CD14-positive monocyte (primary cell): ENCODE data around the gene DGKK. TPM values are rescaled to one million over a fixed set of nuclear protein-coding genes. Genes with fewer than 3 reads are reported as not detected.

Experiments
- DNase-seq, 3 donors: peaks; one replicate each; pipeline ENCODE4 v3.0.0-alpha.2; 2011 to 2022
- H2AFZ ChIP-seq: 2 replicates; pipeline ENCODE4 v1.6.0; 2012; ENCODE audit warnings: mild to moderate bottlenecking, low read depth, low read length, inconsistent platforms; ENCODE audit not compliant: insufficient read depth, poor library complexity, severe bottlenecking
- H3K27ac ChIP-seq, 2 donors: 1 replicate in 1 of 2; 2 replicates in 1 of 2; pipeline ENCODE4 v1.5.1; 2012 to 2013; ENCODE audit warnings: low read length in 2 of 2, control low read depth in 1 of 2, inconsistent platforms in 1 of 2, low read depth in 1 of 2, mild to moderate bottlenecking in 1 of 2
- H3K27me3 ChIP-seq, 2 donors: one replicate each; pipeline versions ENCODE4 v1.6.0 to v1.6.1; 2011 to 2013; ENCODE audit warnings: low read length in 2 of 2; ENCODE audit not compliant: control insufficient read depth in 2 of 2, insufficient read depth in 2 of 2
- H3K36me3 ChIP-seq, 2 donors: replicated peaks in 1 of 2; 1 replicate in 1 of 2; 2 replicates in 1 of 2; pipeline versions ENCODE4 v1.5.1 to v1.6.1; 2012 to 2013; ENCODE audit warnings: low read length in 2 of 2, control low read depth in 1 of 2, inconsistent platforms in 1 of 2, mild to moderate bottlenecking in 1 of 2; ENCODE audit not compliant: insufficient read depth in 2 of 2, control insufficient read depth in 1 of 2
- H3K4me1 ChIP-seq, 2 donors: 1 replicate in 1 of 2; 2 replicates in 1 of 2; pipeline versions ENCODE4 v1.5.1 to v1.6.1; 2012 to 2013; ENCODE audit warnings: low read length in 2 of 2, control low read depth in 1 of 2, inconsistent platforms in 1 of 2, mild to moderate bottlenecking in 1 of 2, moderate library complexity in 1 of 2; ENCODE audit not compliant: insufficient read depth in 2 of 2, control insufficient read depth in 1 of 2
- H3K4me2 ChIP-seq: replicated peaks from 2 replicates; pipeline ENCODE3; 2012; ENCODE audit warnings: low read length, moderate library complexity, mild to moderate bottlenecking; ENCODE audit not compliant: poor library complexity, severe bottlenecking; ENCODE audit errors: extremely low read depth
- H3K4me3 ChIP-seq, 3 experiments: fragments of 200-600 bp in 1 of 3; sonication (generic) in 1 of 3; replicated peaks in 1 of 3; 1 replicate in 2 of 3; 2 replicates in 1 of 3; pipeline ENCODE4 v1.5.1; 2011 to 2013; ENCODE audit warnings: low read length in 3 of 3, mild to moderate bottlenecking in 3 of 3, control low read depth in 2 of 3, low read depth in 2 of 3, inconsistent platforms in 1 of 3, moderate library complexity in 1 of 3
- H3K79me2 ChIP-seq: 2 replicates; pipeline ENCODE4 v1.6.0; 2012; ENCODE audit warnings: mild to moderate bottlenecking, control low read depth, inconsistent platforms, low read length, moderate library complexity; ENCODE audit not compliant: insufficient read depth
- H3K9ac ChIP-seq: 2 replicates; pipeline ENCODE4 v1.6.0; 2017; ENCODE audit warnings: low read length, mild to moderate bottlenecking; ENCODE audit not compliant: insufficient read depth, poor library complexity, severe bottlenecking
- H3K9me3 ChIP-seq, 2 donors: replicated peaks in 1 of 2; 1 replicate in 1 of 2; 2 replicates in 1 of 2; pipeline versions ENCODE4 v1.5.1 to v1.6.1; 2012 to 2013; ENCODE audit warnings: low read length in 2 of 2, control low read depth in 1 of 2; ENCODE audit not compliant: control insufficient read depth in 1 of 2, insufficient read depth in 1 of 2
- H4K20me1 ChIP-seq: 2 replicates; pipeline ENCODE4 v1.6.0; 2012; ENCODE audit warnings: mild to moderate bottlenecking, low read length, control low read depth, moderate library complexity; ENCODE audit not compliant: insufficient read depth
- H3K27ac Mint-ChIP-seq, 7 donors: one replicate each; pipeline ENCODE4 v1.8.0; 2020; ENCODE audit warnings: mild to moderate bottlenecking in 7 of 7, mixed read lengths in 7 of 7, moderate library complexity in 6 of 7, inconsistent platforms in 2 of 7
- H3K27me3 Mint-ChIP-seq, 3 donors: one replicate each; pipeline ENCODE4 v1.8.0; 2021 to 2022; ENCODE audit warnings: low read depth in 3 of 3, mild to moderate bottlenecking in 3 of 3, mixed read lengths in 3 of 3, moderate library complexity in 3 of 3, inconsistent platforms in 1 of 3
- H3K36me3 Mint-ChIP-seq, 2 donors: one replicate each; pipeline ENCODE4 v1.8.0; 2020; ENCODE audit warnings: mixed read lengths in 2 of 2, inconsistent platforms in 1 of 2, mild to moderate bottlenecking in 1 of 2
- H3K4me1 Mint-ChIP-seq: one replicate; pipeline ENCODE4 v1.8.0; 2020; ENCODE audit warnings: mild to moderate bottlenecking, mixed read lengths
- H3K4me3 Mint-ChIP-seq, 2 donors: one replicate each; pipeline ENCODE4 v1.8.0; 2020; ENCODE audit warnings: mild to moderate bottlenecking in 2 of 2, mixed read lengths in 2 of 2, moderate library complexity in 1 of 2
- H3K9me3 Mint-ChIP-seq, 7 donors: one replicate each; pipeline ENCODE4 v1.8.0; 2020 to 2022; ENCODE audit warnings: mixed read lengths in 7 of 7, mild to moderate bottlenecking in 6 of 7, moderate library complexity in 6 of 7, inconsistent platforms in 2 of 7
- CTCF ChIP-seq: fragments of 200-600 bp; IDR thresholded peaks from one replicate; pipeline ENCODE4 v1.8.0; 2022; ENCODE audit warnings: antibody characterized with exemption, mild to moderate bottlenecking
- WGBS: methylation state at CpG from one replicate; pipeline ENCODE4 v1.1.5; 2013; ENCODE audit warnings: missing lambda C conversion rate; ENCODE audit not compliant: insufficient coverage; 5-methylcytosine and 5-hydroxymethylcytosine counted together
- intact Hi-C, 2 donors: fragments of 100-400 bp; cut with micrococcal nuclease; formaldehyde crosslinking; loops; one replicate each; pipeline versions ENCODE4 v1.15.0 to v1.15.1; 2023
- polyA plus RNA-seq, 3 donors: library from polyadenylated mRNA; depleted of rRNA in 1 of 3; unstranded in 2 of 3; stranded (reverse) in 1 of 3; fragments of 300-500 nt in 2 of 3; fragments of >200 nt in 1 of 3; fragmentation: Illumina TruSeq in 2 of 3; gene quantifications; 1 replicate in 2 of 3; 2 replicates in 1 of 3; pipeline ENCODE4 v1.2.3, GENCODE V29; 2012 to 2021

The DGKK gene
- polyA plus RNA-seq, 3 donors, result not detected

GRCh38 chrX:50484662-50485061 is 14.0 kb upstream of the DGKK start:
- no peak overlapping the region for H3K4me3 ChIP-seq
- no peaks in the 10 kb centered on the region for H4K20me1 ChIP-seq
- H3K27me3 ChIP-seq, result no peaks in the 10 kb centered on the region
- H3K36me3 Mint-ChIP-seq, result no peaks in the 10 kb centered on the region
- H3K9ac ChIP-seq, result no peak overlapping the region
- WGBS, result no CpG with 5 or more reads among the region's 1 CpG
- H3K27me3 Mint-ChIP-seq, result peaks cover 0 to 3% (median 2%) of the 10 kb centered on the region in 3 donors
- no peak overlapping the region for H3K4me3 Mint-ChIP-seq
- H3K79me2 ChIP-seq, result no peaks in the 10 kb centered on the region
- no peak overlapping the region for H3K27ac Mint-ChIP-seq
- intact Hi-C loops, result no loop called here
- no peaks in the 10 kb centered on the region for H3K9me3 ChIP-seq
- peaks cover 10% of the 10 kb centered on the region for H3K4me1 Mint-ChIP-seq
- H3K9me3 Mint-ChIP-seq, result peaks cover 0 to 7% (median 0%) of the 10 kb centered on the region in 7 donors
- DNase-seq, result no peak
- TF ChIP-seq CTCF, result no peak
- H3K4me2 ChIP-seq, result no peak overlapping the region
- H3K4me1 ChIP-seq, result no peaks in the 10 kb centered on the region
- no peak overlapping the region for H3K27ac ChIP-seq
- no peak overlapping the region for H2AFZ ChIP-seq
- H3K36me3 ChIP-seq, result no peaks in the 10 kb centered on the region

GRCh38 chrX:50483283-50483682 is 12.7 kb upstream of the DGKK start:
- intact Hi-C loops, result no loop called here
- H3K4me3 Mint-ChIP-seq, result no peak overlapping the region
- peaks cover 0 to 5% (median 0%) of the 10 kb centered on the region in 7 donors for H3K9me3 Mint-ChIP-seq
- DNase-seq, result peak in 1 of 3 donors; percentile 3
- Histone ChIP-seq H3K9ac (no peak overlapping the region), H3K27ac (no peak overlapping the region), H4K20me1 (no peaks in the 10 kb centered on the region), H3K27me3 (no peaks in the 10 kb centered on the region), H3K4me3 (no peak overlapping the region), H3K79me2 (no peaks in the 10 kb centered on the region), H3K4me1 (no peaks in the 10 kb centered on the region), H2AFZ (no peak overlapping the region), H3K36me3 (no peaks in the 10 kb centered on the region), H3K4me2 (no peak overlapping the region), H3K9me3 (no peaks in the 10 kb centered on the region)
- H3K4me1 Mint-ChIP-seq, result peaks cover 10% of the 10 kb centered on the region
- no peak overlapping the region for H3K27ac Mint-ChIP-seq
- TF ChIP-seq CTCF, result no peak
- no peaks in the 10 kb centered on the region for H3K36me3 Mint-ChIP-seq
- peaks cover 0 to 5% (median 2%) of the 10 kb centered on the region in 3 donors for H3K27me3 Mint-ChIP-seq
- WGBS, result no CpG with 5 or more reads among the region's 1 CpG
